GM19328 (cell line): ENCODE measurements around the gene SNAPC3.
"Not testable (repeated sequence)": the region's sequence is repeated elsewhere in the genome, so short reads cannot be mapped to it uniquely, and the experiment has no call there.

Experiments used
- ATAC-seq: cut with Tn5 transposase; IDR thresholded peaks from one replicate; pipeline ENCODE4 v1.9.1; 2021; ENCODE audit warnings: mild to moderate bottlenecking, moderate library complexity; ENCODE audit not compliant: unreplicated experiment

SNAPC3 gene

GRCh38 chr9:15422372-15423230 lies at the start of gene SNAPC3:
SNAPC3 (plus strand) TSS chr9:15422876; CDS start chr9:15422880, 4 bp downstream.
- peak; percentile 96 for ATAC-seq

- ATAC-seq = no peak
These were observed 48.8 kb upstream of the SNAPC3 start for GRCh38 chr9:15373881-15374280.

- ATAC-seq = no peak
These were observed 48.4 kb upstream of the SNAPC3 start for GRCh38 chr9:15374310-15374709.

- no peak for ATAC-seq
These were observed 47.9 kb upstream of the SNAPC3 start for GRCh38 chr9:15374825-15375224.

GRCh38 chr9:15377625-15378540 lies 44.8 kb upstream of the SNAPC3 start:
- no peak for ATAC-seq

GRCh38 chr9:15379317-15379716 lies 43.4 kb upstream of the SNAPC3 start:
- not testable (repeated sequence) for ATAC-seq

- not testable (repeated sequence) for ATAC-seq
These were observed 42.8 kb upstream of the SNAPC3 start for GRCh38 chr9:15379888-15380287.

- ATAC-seq = no peak
These were observed 41.2 kb upstream of the SNAPC3 start for GRCh38 chr9:15381491-15381890.

GRCh38 chr9:15386465-15386864 lies 36.2 kb upstream of the SNAPC3 start:
- no peak for ATAC-seq

- ATAC-seq = no peak
These were observed 33.5 kb upstream of the SNAPC3 start for GRCh38 chr9:15389173-15389572.

- no peak for ATAC-seq
These were observed 33.0 kb upstream of the SNAPC3 start for GRCh38 chr9:15389631-15390030.

GRCh38 chr9:15390201-15390600 lies 32.5 kb upstream of the SNAPC3 start:
- no peak for ATAC-seq

GRCh38 chr9:15392363-15392762 lies 30.3 kb upstream of the SNAPC3 start:
- ATAC-seq = no peak

GRCh38 chr9:15400281-15400941 lies 22.3 kb upstream of the SNAPC3 start:
- no peak for ATAC-seq

- ATAC-seq = no peak
These were observed 21.4 kb upstream of the SNAPC3 start for GRCh38 chr9:15401266-15401665.

GRCh38 chr9:15403155-15403554 lies 19.5 kb upstream of the SNAPC3 start:
- ATAC-seq = no peak

GRCh38 chr9:15404171-15404570 lies 18.5 kb upstream of the SNAPC3 start:
- ATAC-seq = no peak

GRCh38 chr9:15416880-15417279 lies 5.8 kb upstream of the SNAPC3 start:
- ATAC-seq = no peak

GRCh38 chr9:15417626-15418025 lies 5.0 kb upstream of the SNAPC3 start:
- ATAC-seq = no peak

- ATAC-seq = no peak
These were observed 1.9 kb upstream of the SNAPC3 start for GRCh38 chr9:15420796-15421195.

GRCh38 chr9:15421532-15421931 lies 1.1 kb upstream of the SNAPC3 start:
- ATAC-seq = no peak
